HepG2 (cell line): Measurements from ENCODE around the gene GUCA2B.

Experiments
- CENPT ChIP-seq: sonication (generic); formaldehyde crosslinking; IDR thresholded peaks from 2 replicates; pipeline ENCODE4 v1.8.0; 2022; ENCODE audit warnings: low read depth, mild to moderate bottlenecking, moderate library complexity, missing genetic modification reagents
- CENPX ChIP-seq: sonication (generic); formaldehyde crosslinking; IDR thresholded peaks from 2 replicates; pipeline ENCODE4 v1.9.0; 2021; ENCODE audit warnings: mild to moderate bottlenecking, missing genetic modification reagents, moderate library complexity
- CTCF ChIP-seq: sonication (generic); formaldehyde crosslinking; IDR thresholded peaks from 2 replicates; pipeline ENCODE4 v1.5.0; 2020; ENCODE audit warnings: mild to moderate bottlenecking, missing genetic modification reagents, moderate library complexity
- FOXC1 ChIP-seq: sonication (generic); formaldehyde crosslinking; IDR thresholded peaks from 2 replicates; pipeline ENCODE4 v1.8.0; 2022; ENCODE audit warnings: mild to moderate bottlenecking, missing genetic modification reagents, borderline replicate concordance
- GPBP1L1 ChIP-seq: sonication (generic); formaldehyde crosslinking; IDR thresholded peaks from 2 replicates; pipeline ENCODE4 v1.5.0; 2020; ENCODE audit warnings: mild to moderate bottlenecking, missing genetic modification reagents
- SNAPC5 ChIP-seq: sonication (generic); formaldehyde crosslinking; IDR thresholded peaks from 2 replicates; pipeline ENCODE4 v1.8.1; 2023; ENCODE audit warnings: mild to moderate bottlenecking, missing genetic modification reagents, borderline replicate concordance
- TRIM24 ChIP-seq: sonication (generic); formaldehyde crosslinking; IDR thresholded peaks from 2 replicates; pipeline ENCODE4 v1.8.0; 2022; ENCODE audit warnings: mild to moderate bottlenecking, missing genetic modification reagents
- ZNF468 ChIP-seq: sonication (generic); formaldehyde crosslinking; IDR thresholded peaks from 2 replicates; pipeline ENCODE4 v1.8.0; 2022; ENCODE audit warnings: mild to moderate bottlenecking, moderate library complexity, missing genetic modification reagents

GRCh38 chr1:42177541-42177981, 24.4 kb downstream of the GUCA2B start:
- no peak for TF ChIP-seq FOXC1 (CRISPR knock-in tag)
- TF ChIP-seq CENPX, result no peak
- TF ChIP-seq SNAPC5 (CRISPR knock-in tag), result no peak
- no peak for TF ChIP-seq CTCF (CRISPR knock-in tag)
- TF ChIP-seq GPBP1L1 (CRISPR knock-in tag), result no peak
- TF ChIP-seq TRIM24, result no peak
- TF ChIP-seq ZNF468 (CRISPR knock-in tag), result no peak
- TF ChIP-seq CENPT (CRISPR knock-in tag), result no peak
